ENCODE measurements around the gene UBE2G1. TPM values are rescaled to one million over a fixed set of nuclear protein-coding genes. Genes with fewer than 3 reads are reported as not detected.
"Not testable (repeated sequence)": the region's sequence is repeated elsewhere in the genome, so short reads cannot be mapped to it uniquely, and the experiment has no call there.

Gene UBE2G1
- total and polyA plus RNA-seq, 4 donors: 19.9 to 25.3 (median 21.3) TPM

DNA sequence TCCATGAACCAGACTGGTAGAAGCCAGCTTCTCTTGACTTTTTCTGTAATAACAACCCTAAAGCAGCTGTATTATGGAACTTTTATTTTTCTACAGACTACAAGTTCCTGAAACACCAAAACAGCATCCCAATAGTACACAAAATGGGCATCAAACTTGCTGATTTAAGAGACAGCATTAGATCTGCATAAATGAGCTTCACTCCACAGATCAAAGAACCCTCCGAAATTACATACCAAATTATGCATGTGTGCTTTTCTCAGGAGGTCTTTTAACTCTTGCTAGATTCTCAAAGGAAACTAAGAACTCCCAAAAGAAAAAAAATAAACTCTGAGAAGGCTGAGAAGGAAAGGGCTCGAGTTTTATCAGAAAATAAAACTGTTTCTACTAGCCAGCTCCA is 12.3 kb downstream of the UBE2G1 start:
- H3K27ac ChIP-seq (ENCODE audit: low read depth in 1 of 2, low read length in 2 of 2): peak overlapping the region in 1 of 2 donors; percentile 64
- no peaks in the 10 kb centered on the region for H3K27me3 ChIP-seq (ENCODE audit: control insufficient read depth in 4 of 4, insufficient read depth in 4 of 4, low read length in 3 of 4)
- WGBS: 61% methylated on average over 2 of the region's 2 CpGs
- no peak overlapping the region for H3K4me3 ChIP-seq (ENCODE audit: low read depth in 1 of 3, low read length in 3 of 3)
- no peaks in the 10 kb centered on the region for H3K36me3 ChIP-seq (ENCODE audit: control insufficient read depth in 4 of 4, insufficient read depth in 3 of 4, low read depth in 1 of 4, low read length in 3 of 4)
- peaks cover 9 to 28% (median 25%) of the 10 kb centered on the region in 4 donors for H3K4me1 ChIP-seq (ENCODE audit: control insufficient read depth in 4 of 4, insufficient read depth in 4 of 4, low read length in 3 of 4)
- TF ChIP-seq RXRA (IDR thresholded peaks at IDR 0.05): no peak
- no peak for TF ChIP-seq NR2F2 (IDR thresholded peaks at IDR 0.05)
- no peak for TF ChIP-seq EGR1 (IDR thresholded peaks at IDR 0.05; ENCODE audit: low read depth in 2 of 2)
- TF ChIP-seq, protein P1, sequence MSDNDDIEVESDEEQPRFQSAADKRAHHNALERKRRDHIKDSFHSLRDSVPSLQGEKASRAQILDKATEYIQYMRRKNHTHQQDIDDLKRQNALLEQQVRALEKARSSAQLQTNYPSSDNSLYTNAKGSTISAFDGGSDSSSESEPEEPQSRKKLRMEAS (IDR thresholded peaks at IDR 0.05): no peak
- TF ChIP-seq SP1 (IDR thresholded peaks at IDR 0.05): no peak
- TF ChIP-seq, protein P2, sequence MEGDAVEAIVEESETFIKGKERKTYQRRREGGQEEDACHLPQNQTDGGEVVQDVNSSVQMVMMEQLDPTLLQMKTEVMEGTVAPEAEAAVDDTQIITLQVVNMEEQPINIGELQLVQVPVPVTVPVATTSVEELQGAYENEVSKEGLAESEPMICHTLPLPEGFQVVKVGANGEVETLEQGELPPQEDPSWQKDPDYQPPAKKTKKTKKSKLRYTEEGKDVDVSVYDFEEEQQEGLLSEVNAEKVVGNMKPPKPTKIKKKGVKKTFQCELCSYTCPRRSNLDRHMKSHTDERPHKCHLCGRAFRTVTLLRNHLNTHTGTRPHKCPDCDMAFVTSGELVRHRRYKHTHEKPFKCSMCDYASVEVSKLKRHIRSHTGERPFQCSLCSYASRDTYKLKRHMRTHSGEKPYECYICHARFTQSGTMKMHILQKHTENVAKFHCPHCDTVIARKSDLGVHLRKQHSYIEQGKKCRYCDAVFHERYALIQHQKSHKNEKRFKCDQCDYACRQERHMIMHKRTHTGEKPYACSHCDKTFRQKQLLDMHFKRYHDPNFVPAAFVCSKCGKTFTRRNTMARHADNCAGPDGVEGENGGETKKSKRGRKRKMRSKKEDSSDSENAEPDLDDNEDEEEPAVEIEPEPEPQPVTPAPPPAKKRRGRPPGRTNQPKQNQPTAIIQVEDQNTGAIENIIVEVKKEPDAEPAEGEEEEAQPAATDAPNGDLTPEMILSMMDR (IDR thresholded peaks at IDR 0.05; ENCODE audit: low read depth, low read length, missing input control): no peak
- TF ChIP-seq HNF4A (conservative IDR thresholded peaks at IDR 0.05): no peak
- no peak for TF ChIP-seq YY1 (IDR thresholded peaks at IDR 0.05)
- no peak for TF ChIP-seq HNF4G (IDR thresholded peaks at IDR 0.05)
- TF ChIP-seq, protein P3, sequence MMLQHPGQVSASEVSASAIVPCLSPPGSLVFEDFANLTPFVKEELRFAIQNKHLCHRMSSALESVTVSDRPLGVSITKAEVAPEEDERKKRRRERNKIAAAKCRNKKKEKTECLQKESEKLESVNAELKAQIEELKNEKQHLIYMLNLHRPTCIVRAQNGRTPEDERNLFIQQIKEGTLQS (IDR thresholded peaks at IDR 0.05): no peak
- no peak for TF ChIP-seq GABPA (IDR thresholded peaks at IDR 0.05 in 1 of 2, conservative IDR thresholded peaks at IDR 0.05 in 1 of 2)
- TF ChIP-seq RAD21 (IDR thresholded peaks at IDR 0.05): no peak
- TF ChIP-seq, protein P4, sequence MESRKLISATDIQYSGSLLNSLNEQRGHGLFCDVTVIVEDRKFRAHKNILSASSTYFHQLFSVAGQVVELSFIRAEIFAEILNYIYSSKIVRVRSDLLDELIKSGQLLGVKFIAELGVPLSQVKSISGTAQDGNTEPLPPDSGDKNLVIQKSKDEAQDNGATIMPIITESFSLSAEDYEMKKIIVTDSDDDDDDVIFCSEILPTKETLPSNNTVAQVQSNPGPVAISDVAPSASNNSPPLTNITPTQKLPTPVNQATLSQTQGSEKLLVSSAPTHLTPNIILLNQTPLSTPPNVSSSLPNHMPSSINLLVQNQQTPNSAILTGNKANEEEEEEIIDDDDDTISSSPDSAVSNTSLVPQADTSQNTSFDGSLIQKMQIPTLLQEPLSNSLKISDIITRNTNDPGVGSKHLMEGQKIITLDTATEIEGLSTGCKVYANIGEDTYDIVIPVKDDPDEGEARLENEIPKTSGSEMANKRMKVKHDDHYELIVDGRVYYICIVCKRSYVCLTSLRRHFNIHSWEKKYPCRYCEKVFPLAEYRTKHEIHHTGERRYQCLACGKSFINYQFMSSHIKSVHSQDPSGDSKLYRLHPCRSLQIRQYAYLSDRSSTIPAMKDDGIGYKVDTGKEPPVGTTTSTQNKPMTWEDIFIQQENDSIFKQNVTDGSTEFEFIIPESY (IDR thresholded peaks at IDR 0.05): no peak
- DNase-seq (ENCODE audit: low spot score): no peak
- no peaks in the 10 kb centered on the region for H3K9me3 ChIP-seq (ENCODE audit: control insufficient read depth in 4 of 4, low read length in 3 of 4)
- H3K9ac ChIP-seq (ENCODE audit: low read depth in 1 of 2, low read length in 2 of 2): no peak overlapping the region

DNA sequence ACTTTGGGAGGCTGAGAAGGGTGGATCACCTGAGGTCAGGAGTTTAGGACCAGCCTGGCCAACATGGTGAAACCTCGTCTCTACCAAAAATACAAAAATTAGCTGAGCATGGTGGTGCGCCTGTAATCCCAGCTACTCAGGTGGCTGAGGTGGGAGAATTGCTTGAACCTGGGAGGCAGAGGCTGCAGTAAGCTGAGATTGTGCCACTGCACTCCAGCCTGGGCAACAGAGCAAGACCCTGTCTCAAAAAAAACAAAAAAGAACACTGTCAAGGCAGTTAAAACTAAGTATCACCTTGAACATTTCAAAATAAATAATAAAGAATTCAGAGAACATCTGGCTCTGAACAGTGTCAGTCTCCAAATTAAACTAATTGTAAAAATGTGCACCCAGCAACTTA is 16.3 kb downstream of the UBE2G1 start:
- H3K4me3 ChIP-seq (ENCODE audit: low read depth in 1 of 3, low read length in 3 of 3); DNase-seq (ENCODE audit: low spot score); H3K27ac ChIP-seq (ENCODE audit: low read depth in 1 of 2, low read length in 2 of 2); H3K36me3 ChIP-seq (ENCODE audit: control insufficient read depth in 4 of 4, insufficient read depth in 3 of 4, low read depth in 1 of 4, low read length in 3 of 4); H3K27me3 ChIP-seq (ENCODE audit: control insufficient read depth in 4 of 4, insufficient read depth in 4 of 4, low read length in 3 of 4); H3K9me3 ChIP-seq (ENCODE audit: control insufficient read depth in 4 of 4, low read length in 3 of 4); H3K9ac ChIP-seq (ENCODE audit: low read depth in 1 of 2, low read length in 2 of 2): not testable (repeated sequence)
- peaks cover 7 to 31% (median 21%) of the 10 kb centered on the region in 4 donors for H3K4me1 ChIP-seq (ENCODE audit: control insufficient read depth in 4 of 4, insufficient read depth in 4 of 4, low read length in 3 of 4)
- 97% methylated on average over 2 of the region's 2 CpGs for WGBS

DNA sequence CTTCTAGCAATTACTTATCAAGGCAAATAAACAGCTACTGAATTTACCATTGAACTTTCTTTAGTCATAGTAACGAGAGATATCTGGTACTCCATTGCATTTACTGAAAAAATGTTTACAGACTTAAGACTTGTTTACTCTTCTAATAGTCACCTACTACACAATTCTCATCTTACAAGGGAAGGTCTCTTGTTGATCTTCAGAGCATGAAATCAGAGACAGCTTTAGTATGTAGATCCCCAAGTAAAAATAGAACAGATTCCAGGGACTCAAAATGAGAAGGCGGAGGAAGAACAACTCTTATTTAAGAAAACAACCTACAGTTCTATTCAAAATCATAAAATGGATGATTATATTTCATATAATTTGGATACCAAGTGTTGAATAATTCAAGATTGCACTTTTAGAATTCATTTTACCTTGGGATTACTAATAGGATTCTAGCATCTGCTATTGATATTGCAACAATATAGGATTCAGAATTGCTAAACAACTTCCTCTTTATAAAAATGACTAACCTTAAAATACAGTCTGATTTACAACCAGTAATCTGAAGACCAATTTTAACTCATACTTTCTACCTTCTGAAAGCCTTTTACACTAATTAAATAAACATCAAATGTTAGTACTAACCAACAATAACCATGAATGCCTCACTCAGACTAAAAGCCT is 20.8 kb downstream of the UBE2G1 start:
- WGBS: 74% methylated on average over 2 of the region's 2 CpGs
- Histone ChIP-seq H3K9ac (ENCODE audit: low read depth in 1 of 2, low read length in 2 of 2) (no peak overlapping the region), H3K27ac (ENCODE audit: low read depth in 1 of 2, low read length in 2 of 2) (no peak overlapping the region), H3K9me3 (ENCODE audit: control insufficient read depth in 4 of 4, low read length in 3 of 4) (no peaks in the 10 kb centered on the region), H3K36me3 (ENCODE audit: control insufficient read depth in 4 of 4, insufficient read depth in 3 of 4, low read depth in 1 of 4, low read length in 3 of 4) (no peaks in the 10 kb centered on the region), H3K27me3 (ENCODE audit: control insufficient read depth in 4 of 4, insufficient read depth in 4 of 4, low read length in 3 of 4) (no peaks in the 10 kb centered on the region), H3K4me3 (ENCODE audit: low read depth in 1 of 3, low read length in 3 of 3) (no peak overlapping the region), H3K4me1 (ENCODE audit: control insufficient read depth in 4 of 4, insufficient read depth in 4 of 4, low read length in 3 of 4) (peaks cover 0 to 17% (median 7%) of the 10 kb centered on the region in 4 donors)
- no peak for DNase-seq (ENCODE audit: low spot score)
- TF ChIP-seq, protein P4 (IDR thresholded peaks at IDR 0.05): no peak
- TF ChIP-seq HNF4G (IDR thresholded peaks at IDR 0.05): no peak
- no peak for TF ChIP-seq RAD21 (IDR thresholded peaks at IDR 0.05)
- TF ChIP-seq, protein P2 (IDR thresholded peaks at IDR 0.05; ENCODE audit: low read depth, low read length, missing input control): no peak
- TF ChIP-seq GABPA (IDR thresholded peaks at IDR 0.05 in 1 of 2, conservative IDR thresholded peaks at IDR 0.05 in 1 of 2): no peak
- TF ChIP-seq, protein P3 (IDR thresholded peaks at IDR 0.05): no peak
- TF ChIP-seq YY1 (IDR thresholded peaks at IDR 0.05): no peak
- TF ChIP-seq, protein P1 (IDR thresholded peaks at IDR 0.05): no peak
- no peak for TF ChIP-seq JUND (IDR thresholded peaks at IDR 0.05)
- TF ChIP-seq HNF4A (conservative IDR thresholded peaks at IDR 0.05): no peak
- no peak for TF ChIP-seq NR2F2 (IDR thresholded peaks at IDR 0.05)
- TF ChIP-seq FOXA2 (IDR thresholded peaks at IDR 0.05): no peak
- TF ChIP-seq FOXA1 (IDR thresholded peaks at IDR 0.05): no peak
- TF ChIP-seq TAF1 (conservative IDR thresholded peaks at IDR 0.05): no peak

Measured in liver (tissue), 9 donors.